Measurements from ENCODE around the gene TTC7B. TPM values are rescaled to one million over a fixed set of nuclear protein-coding genes. Genes with fewer than 3 reads are reported as not detected.

The TTC7B gene
- total RNA-seq, 1 donor from 2014 or later, result 10.6 TPM

DNA sequence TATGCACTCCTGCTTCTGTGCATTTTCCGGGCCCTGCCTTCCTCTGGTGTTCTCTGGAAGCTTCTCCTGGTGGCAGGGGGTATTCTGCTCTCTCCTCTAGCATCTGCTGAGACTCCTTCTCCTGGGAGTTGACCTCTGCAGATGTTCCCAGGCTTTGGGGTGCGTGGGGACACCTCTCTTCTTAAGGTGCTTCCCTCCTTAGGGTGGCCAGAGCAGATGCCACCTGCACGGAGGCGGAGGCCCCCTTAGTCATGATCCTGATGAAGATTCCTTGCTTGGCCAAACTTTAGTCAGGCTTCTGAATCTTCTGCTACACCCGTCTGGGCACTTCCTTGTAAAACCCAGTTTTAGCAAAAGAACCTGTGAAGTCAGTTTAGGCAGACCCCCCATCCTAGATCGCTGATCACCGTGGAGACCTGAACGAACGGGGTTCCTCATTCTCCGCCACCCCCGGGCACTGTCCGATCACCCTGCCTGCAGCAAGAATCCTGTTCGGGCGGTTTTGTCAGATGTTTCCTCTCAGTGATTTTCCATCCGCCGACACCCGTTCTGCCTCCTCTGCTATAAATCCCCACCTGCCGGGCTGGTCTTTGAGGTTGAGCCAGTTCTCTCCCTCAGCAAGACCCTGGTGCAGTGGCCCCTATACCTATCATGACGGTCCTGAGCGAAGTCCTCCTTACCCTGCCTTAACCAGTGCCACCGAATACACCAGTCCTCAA is 307.5 kb downstream of the TTC7B start:
- no peak for FAIRE-seq
- DNase-seq (ENCODE audit: low spot score in 2 of 2), result no peak

GRCh38 chr14:90508036-90508435 is 308.2 kb downstream of the TTC7B start:
- FAIRE-seq, result no peak
- DNase-seq (ENCODE audit: low spot score in 2 of 2), result no peak

- no peak for FAIRE-seq
These were observed 308.8 kb downstream of the TTC7B start for GRCh38 chr14:90507428-90507827.

GRCh38 chr14:90506748-90507147 is 309.5 kb downstream of the TTC7B start:
- FAIRE-seq (no peak), DNase-seq (ENCODE audit: low spot score in 2 of 2) (no peak)

More at GRCh38 chr14:90507428-90507827, 308.8 kb downstream of the TTC7B start:
- no peak for DNase-seq (ENCODE audit: low spot score in 2 of 2)

GRCh38 chr14:90505531-90505930 is 310.7 kb downstream of the TTC7B start:
- no peak for FAIRE-seq
- DNase-seq (ENCODE audit: low spot score in 2 of 2), result no peak

DNA sequence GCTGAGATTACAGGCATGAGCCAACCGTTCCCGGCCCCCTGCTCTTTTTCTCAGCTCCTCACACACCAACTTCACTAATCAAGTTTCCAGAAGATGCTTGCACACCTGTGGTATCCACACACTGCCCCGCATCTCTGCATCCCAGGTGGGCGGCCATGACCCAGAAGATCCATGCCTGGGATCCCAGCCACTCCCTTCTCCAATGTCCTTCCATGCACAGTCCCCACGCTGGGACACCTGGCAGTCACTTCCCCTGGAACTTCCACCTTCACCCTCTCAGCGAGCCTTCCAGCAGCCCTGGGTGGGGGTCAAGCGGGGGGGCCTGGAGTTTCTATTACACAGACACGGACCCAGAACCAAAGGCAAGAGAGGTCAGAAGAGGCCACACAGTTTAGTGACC is 311.6 kb downstream of the TTC7B start:
- no peak for FAIRE-seq

DNA sequence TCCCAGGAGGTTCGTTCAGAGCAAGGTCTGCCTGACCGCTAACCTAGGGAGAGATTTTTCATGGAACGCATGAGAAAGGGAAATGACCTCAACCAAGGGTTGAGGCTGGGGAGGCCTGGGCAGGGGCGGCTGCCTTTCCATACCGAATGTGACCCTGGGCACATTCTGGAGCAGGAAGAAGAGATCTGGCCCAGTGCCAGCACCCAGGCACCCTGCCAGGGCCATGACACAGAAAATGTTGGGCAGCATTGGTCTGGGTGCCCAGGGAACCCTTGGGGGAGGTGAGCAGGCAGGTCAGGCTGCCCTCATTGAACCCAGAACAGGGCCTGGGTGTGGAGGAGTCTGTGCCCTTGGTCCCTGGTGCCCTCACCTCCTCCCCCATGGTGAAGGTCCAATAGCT is 312.6 kb downstream of the TTC7B start:
- FAIRE-seq (no peak), DNase-seq (ENCODE audit: low spot score in 2 of 2) (no peak)

More for the DNA sequence above, 311.6 kb downstream of the TTC7B start:
- DNase-seq (ENCODE audit: low spot score in 2 of 2), result no peak

- no peak for DNase-seq (ENCODE audit: low spot score in 2 of 2)
- FAIRE-seq, result no peak
These were observed 313.5 kb downstream of the TTC7B start for GRCh38 chr14:90502760-90503159.

GRCh38 chr14:90500665-90501370 is 315.4 kb downstream of the TTC7B start:
- no peak for FAIRE-seq
- no peak for DNase-seq (ENCODE audit: low spot score in 2 of 2)

DNA sequence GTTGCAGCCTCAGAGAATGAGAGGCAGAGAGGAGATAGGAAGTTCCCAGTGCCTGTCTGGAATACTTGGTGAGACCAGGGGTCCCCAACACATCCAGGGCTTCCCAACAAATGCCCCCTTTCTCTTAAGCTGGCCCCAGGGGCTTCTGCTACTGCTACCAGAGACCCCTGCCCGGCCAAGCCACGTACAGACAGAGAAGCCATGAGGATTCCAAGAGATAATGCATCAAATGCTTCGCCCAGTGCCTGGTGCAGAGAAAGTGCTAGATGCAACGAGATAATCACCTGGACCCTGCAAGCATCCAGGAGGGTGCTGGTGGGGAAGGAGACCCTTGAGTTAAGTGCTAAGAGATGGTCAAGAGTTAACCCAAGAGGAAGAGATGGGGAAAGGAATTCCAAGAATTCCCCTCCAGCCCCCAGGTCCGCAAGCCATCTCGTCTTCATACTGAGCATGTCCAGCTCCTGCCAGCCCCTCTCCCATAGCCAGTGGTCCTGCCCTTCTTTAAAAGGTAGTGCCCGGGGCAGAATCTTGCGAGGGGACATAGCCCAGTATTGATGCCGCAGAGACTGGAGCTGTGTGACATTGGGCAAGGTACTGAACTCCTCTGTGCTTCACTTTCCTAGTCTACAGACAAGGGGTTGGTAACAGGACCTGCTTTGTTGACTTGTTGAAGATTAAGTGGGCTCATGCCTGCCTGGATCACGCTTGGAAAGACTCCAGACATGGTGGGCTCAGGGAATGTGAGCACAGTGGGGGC is 316.1 kb downstream of the TTC7B start:
- DNase-seq (ENCODE audit: low spot score in 2 of 2), result no peak
- FAIRE-seq, result no peak

- no peak for DNase-seq (ENCODE audit: low spot score in 2 of 2)
- no peak for FAIRE-seq
These were observed 317.1 kb downstream of the TTC7B start for GRCh38 chr14:90499121-90499520.

DNA sequence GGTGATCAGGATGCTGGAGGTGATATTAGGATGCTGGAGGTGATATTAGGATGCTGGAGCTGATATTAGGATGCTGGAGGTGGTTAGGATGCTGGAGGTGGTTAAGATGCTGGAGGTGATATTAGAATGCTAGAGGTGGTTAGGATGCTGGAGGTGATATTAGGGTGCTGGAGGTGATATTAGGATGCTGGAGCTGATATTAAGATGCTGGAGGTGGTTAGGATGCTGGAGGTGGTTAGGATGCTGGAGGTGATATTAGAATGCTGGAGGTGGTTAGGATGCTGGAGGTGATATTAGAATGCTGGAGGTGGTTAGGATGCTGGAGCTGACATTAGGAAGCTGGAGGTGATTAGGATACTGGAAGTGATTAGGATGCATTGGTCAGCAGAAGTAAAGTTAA is 318.0 kb downstream of the TTC7B start:
- no peak for FAIRE-seq
- DNase-seq (ENCODE audit: low spot score in 2 of 2), result no peak

DNA sequence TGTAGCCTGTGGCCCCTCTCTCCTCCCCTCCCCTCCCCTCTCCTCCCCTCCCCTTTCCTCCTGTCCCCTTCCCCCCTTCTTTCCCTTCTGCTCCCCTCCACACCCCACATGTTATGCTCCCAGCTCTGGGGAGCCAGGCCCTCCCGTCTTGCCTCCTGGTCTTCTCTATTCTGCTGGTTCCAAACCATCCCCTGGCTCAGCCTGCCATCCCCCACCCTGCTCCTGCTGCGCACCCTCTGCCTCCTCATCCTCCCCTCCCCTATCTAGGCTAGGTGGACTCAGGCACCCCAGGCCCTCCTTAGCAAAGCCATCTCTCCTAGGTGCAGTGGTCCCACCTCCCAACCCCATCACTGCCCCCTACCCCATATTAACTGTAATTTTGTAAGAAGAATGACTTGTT is 319.9 kb downstream of the TTC7B start:
- no peak for DNase-seq (ENCODE audit: low spot score in 2 of 2)
- FAIRE-seq, result no peak

- peak; percentile 42 to 57 for DNase-seq (ENCODE audit: low spot score in 2 of 2)
- FAIRE-seq, result no peak
These were observed 320.6 kb downstream of the TTC7B start for GRCh38 chr14:90495357-90496276.

- DNase-seq (ENCODE audit: low spot score in 2 of 2) (peak in 1 of 2 donors; percentile 10), FAIRE-seq (no peak)
These were observed 324.2 kb downstream of the TTC7B start for GRCh38 chr14:90491911-90492531.

DNA sequence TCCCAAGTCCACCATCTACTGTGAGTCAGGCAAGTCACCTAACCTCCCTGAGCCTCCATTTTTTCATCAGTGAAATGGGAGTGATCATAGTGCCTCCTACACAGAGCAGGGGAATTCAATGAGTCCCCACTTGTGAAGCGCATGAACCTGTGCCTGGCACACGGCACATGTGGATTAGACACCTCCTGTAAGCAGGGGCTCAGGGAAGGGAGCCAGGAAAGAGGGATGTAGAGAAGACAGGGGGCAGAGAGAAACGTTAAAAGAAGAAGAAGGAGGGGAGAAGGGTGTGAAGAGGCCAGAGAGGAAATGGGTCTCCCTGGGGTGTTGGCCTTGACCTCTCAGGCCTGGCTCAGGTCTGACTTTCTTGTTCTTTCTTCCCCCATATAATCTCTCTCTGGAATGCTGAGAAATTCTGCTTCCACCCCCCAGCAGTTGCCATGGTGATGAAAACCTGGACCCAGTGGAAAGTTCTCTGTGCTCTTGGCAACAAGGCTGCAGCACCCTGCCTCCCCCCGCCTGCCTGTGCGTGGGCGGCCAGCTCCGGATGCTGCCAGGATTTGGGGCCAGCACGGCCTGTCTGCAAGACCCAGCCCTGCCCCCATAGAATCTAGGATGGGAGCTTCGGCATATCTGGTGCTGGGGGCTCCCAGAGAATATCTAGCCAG is 324.9 kb downstream of the TTC7B start:
- peak in 1 of 2 donors; percentile 74 for DNase-seq (ENCODE audit: low spot score in 2 of 2)

GRCh38 chr14:90490720-90491050 is 325.5 kb downstream of the TTC7B start:
- no peak for FAIRE-seq

More for the DNA sequence above, 324.9 kb downstream of the TTC7B start:
- no peak for FAIRE-seq

DNA sequence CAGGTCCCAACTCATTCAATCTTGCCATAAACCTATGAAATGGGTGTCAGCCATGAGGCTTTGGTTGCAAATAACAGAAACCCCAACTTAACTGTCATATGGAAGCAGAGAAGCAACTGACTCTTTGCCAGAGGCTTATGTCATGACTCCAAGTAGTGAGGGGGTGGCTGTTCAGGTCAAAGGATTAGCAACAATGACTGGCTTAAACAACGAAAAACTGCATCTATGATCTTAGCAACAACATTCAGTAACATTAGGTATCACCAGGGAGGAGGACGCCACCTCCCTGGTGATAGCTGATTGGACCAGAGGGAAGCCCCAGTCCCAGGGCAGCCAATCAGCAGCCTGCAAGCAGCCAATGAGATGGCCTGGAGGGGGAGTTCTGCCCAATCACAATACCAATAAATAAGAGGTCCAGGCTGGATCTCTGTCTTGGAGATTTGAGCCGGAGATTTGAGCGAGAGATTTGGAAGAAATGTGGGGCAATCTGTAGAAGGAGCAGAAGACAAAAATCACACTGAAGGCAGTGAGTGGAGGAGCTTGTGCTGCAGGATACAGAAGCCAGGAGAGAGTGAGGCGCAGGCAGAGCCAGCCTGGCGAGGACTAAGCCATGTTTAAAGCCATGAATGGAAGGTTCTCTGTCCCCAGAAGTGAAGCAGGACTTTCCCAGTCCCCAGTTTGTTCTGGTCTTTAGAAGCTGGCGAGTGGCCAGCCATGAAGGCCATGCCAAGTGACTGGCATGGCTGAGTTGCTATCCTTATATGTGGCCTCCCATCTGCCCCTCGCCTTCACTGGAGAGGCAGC is 326.1 kb downstream of the TTC7B start:
- DNase-seq (ENCODE audit: low spot score in 2 of 2), result no peak
- FAIRE-seq, result no peak

More at GRCh38 chr14:90490720-90491050, 325.5 kb downstream of the TTC7B start:
- no peak for DNase-seq (ENCODE audit: low spot score in 2 of 2)

All from frontal cortex (tissue), 4 donors.